HG03432 (cell line): ENCODE results near the gene S100A4.
"Not testable (repeated sequence)": the region's sequence is repeated elsewhere in the genome, so short reads cannot be mapped to it uniquely, and the experiment has no call there.

Experiments
- ATAC-seq: cut with Tn5 transposase; IDR thresholded peaks from one replicate; pipeline ENCODE4 v1.9.1; 2021; ENCODE audit warnings: mild to moderate bottlenecking, moderate library complexity; ENCODE audit not compliant: unreplicated experiment

S100A4 gene

GRCh38 chr1:153535242-153536011, 10.2 kb downstream of the S100A4 start, which contains the start of gene S100A6:
TSS of gene S100A6 (minus strand) at chr1:153535991. CDS start at chr1:153535339, 652 bp downstream.
- ATAC-seq = peak; percentile 26

DNA sequence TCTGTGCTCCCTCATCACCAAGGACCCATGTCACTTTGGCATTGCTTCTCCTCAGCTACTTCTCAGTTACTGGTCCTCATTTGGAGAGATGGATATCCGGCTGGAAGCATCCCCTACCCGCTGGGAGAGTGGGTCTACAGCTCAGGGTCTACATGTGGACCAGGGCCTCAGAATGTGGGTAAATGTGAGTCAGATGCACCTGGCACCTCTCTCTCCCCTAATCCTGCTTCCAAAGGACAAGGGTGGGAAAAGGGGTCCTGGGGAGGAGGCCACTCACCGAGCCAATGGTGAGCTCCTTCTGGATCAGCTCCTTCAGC, 10.7 kb downstream of the S100A4 start:
- ATAC-seq = no peak

DNA sequence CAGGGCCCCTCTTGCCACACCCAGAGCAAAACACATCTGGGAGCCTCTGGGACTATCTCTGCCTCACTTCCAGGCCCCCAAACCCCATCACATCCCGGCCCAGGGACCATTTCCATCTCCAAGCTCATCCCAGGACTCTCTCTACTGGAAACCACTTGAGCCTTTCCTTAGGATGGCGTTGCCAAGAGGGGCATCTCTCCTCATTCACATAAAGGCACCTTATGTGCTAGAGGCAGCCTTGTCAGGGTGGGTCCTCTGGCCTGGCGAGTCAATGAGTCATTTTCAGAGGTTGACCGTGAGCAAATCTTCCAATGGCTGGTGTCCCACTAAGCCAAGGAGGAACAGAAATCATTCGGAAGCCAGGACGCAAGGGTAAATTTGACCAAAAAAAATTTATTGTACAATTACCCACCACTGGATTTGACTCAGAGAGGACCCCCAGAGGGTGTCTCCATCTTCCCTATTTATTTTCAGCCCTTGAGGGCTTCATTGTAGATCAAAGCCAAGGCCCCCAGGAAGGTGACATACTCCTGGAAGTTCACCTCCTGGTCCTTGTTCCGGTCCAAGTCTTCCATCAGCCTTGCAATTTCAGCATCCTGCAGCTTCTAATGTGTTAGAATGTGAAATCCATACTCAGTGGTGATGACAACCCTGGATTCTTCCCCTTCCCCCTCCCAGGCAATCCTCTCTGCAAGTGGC, 11.2 kb downstream of the S100A4 start:
- no peak for ATAC-seq

DNA sequence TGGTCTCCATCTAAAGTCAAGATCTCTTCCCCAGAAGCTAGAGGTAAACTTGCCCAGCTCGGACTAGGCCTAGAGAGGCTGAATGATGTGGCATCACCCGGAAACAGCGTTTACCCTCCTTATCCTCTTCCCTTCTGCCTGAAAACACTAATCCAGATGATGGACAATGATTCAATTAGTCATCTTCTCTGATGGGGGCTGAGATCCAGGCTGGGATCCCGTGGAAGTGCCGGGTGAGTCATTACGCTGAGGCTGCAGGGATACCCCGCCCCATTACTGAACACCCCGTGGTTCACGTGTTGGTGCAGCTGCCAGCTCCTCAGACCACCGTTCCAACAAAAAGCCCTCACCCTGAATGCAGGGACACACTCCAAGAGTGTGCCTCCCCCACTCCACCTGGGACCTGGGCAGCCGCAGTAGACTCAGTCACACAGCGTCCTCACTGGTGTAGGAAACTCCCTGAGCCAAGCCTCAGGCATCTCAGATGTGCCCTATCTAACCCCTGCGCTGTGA, 11.9 kb downstream of the S100A4 start:
- no peak for ATAC-seq

DNA sequence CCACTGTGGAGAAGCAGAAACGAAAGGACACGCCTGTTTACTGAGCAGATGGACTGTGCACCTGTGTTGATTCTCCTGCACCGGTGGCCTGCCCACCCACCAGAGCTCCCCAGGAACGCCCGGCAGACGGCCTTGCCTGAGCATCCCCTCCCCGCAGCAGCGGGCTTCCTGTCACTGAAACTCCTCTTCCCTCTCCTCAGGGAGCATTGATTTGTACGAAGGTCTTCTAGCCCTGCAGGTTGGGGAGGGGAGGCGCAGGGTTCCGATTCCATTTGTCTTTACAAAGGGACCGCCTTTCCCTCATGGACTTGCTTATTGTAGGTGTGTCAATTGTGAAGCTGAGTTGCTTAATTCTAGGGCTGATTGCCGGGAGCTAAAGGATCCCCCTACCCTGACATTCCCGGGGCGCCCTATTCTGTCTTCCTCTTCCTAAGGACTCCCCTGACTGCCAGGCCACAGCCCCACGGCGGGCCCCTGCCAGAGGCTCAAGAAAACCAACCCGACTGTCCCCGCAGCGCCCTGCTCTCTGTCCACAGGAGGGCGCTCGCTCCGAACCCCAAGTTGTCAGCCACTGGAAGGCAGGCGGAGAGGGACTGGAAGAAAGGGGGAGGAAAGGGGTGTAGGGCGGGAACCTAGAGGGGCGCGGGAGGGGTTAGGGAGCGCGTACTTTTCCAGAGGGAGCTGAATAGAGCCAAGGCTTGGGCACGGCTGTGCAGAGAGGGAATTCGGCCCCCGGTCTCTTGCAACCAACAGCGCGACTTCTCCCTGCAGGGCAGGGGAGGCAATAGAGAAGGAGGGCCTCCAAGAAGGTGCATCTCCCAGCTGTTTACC, 12.6 kb downstream of the S100A4 start:
- ATAC-seq = peak; percentile 39

- no peak for ATAC-seq
Observed at GRCh38 chr1:153532181-153532580, 13.4 kb downstream of the S100A4 start.

GRCh38 chr1:153531638-153532037, 14.0 kb downstream of the S100A4 start:
- no peak for ATAC-seq

DNA sequence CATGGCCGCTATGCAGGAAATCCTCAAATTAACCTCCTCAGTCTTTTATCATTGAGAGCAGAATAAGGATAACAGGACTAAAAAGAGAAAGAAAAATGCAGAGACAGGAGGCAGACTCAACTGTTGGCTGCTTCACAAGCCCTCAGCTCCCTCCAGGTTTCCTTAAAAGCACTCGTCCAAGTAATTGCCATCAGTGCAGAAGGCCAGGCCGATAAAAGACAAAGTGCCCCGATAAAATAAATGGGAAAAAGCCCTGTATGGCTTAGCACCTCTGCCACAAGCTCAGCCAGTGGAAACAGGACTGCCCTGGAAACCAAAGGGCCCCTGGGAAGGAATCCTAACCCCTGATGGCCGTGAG, 17.9 kb downstream of the S100A4 start:
- no peak for ATAC-seq

GRCh38 chr1:153527023-153527682, 18.5 kb downstream of the S100A4 start:
- ATAC-seq = no peak

DNA sequence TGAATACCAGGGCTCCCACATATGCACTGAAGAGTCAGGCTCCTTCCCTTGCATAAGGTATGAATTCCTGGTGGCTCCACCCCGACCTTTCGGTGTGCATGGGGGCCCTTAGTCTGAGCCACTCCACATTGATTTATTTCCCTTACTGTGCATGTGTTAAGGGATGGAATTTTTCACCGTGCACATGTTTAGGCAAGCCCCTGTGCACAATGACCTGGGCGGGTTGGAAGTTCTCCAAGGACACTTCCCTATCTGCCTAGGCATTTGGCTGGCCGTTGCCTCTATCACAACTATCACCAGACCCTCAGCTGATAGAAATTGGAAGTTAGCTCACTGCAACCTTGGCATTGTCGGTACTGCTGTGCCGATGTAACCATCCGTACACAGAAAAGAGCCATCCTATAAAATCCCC, 19.5 kb downstream of the S100A4 start:
- no peak for ATAC-seq

- no peak for ATAC-seq
Observed at GRCh38 chr1:153525088-153525728, 20.4 kb downstream of the S100A4 start.

- ATAC-seq = not testable (repeated sequence)
Observed at GRCh38 chr1:153522353-153523048, 23.1 kb downstream of the S100A4 start.

GRCh38 chr1:153521808-153522207, 23.8 kb downstream of the S100A4 start:
- not testable (repeated sequence) for ATAC-seq

- no peak for ATAC-seq
Observed at GRCh38 chr1:153520818-153521476, 24.7 kb downstream of the S100A4 start.

- ATAC-seq = not testable (repeated sequence)
Observed at GRCh38 chr1:153520137-153520691, 25.4 kb downstream of the S100A4 start.

DNA sequence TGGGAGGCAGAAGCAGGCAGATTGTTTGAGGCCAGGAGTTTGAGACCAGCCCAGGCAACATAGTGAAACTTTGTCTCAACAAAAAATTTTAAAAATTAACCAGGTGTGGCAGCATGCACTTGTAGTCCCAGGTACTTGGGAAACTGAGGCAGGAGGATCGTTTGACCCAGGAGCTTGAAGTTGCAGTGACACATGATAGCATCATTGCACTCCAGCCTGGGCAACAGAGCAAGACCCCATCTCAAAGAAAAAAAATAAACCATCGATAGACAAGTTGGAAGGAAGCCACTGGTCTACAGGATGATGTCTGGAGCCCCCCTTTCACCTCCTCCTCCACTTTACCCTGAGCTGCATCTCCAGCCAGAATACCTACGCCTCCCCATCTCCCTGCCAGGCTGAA, 26.4 kb downstream of the S100A4 start:
- ATAC-seq = no peak

- no peak for ATAC-seq
Observed at GRCh38 chr1:153515504-153516394, 29.9 kb downstream of the S100A4 start.

DNA sequence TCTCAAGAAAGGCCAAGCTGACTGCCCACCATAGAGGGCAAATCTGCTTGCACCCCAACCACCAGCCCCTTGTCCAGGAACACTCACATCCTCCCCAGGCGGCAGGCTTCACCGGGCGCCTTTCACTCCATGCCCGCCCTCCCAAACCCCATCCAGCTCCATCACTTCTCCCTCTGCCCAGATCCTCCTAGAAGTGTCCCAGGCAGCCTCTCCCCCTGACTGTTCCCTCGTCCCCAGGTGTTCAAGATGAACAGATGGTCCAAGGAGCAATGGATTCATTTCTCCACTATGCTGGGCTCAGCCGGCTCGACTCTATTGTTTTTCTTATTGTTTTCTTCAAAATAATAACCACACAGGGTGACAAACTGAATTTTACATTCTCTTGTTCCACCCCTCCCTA, 31.9 kb downstream of the S100A4 start:
- ATAC-seq = no peak
